Measurements from ENCODE around the gene FNDC3B.

DNA sequence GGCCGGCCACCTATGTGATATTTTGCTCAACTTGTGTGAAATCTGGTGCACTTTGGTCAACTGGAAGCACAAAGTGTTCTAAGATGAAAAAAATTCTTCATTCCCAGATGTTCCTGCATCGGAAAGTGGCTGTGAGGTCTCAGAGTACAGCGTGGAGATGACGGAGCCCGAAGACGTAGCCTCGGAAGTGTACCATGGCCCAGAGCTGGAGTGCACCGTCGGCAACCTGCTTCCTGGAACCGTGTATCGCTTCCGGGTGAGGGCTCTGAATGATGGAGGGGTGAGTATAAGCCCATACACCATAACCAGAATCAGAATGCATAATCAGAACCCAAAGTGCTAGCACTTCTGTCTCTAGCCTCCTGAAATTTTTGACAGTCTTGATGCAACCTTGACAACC, 304.6 kb downstream of the FNDC3B start:
- TF ChIP-seq, protein P1, sequence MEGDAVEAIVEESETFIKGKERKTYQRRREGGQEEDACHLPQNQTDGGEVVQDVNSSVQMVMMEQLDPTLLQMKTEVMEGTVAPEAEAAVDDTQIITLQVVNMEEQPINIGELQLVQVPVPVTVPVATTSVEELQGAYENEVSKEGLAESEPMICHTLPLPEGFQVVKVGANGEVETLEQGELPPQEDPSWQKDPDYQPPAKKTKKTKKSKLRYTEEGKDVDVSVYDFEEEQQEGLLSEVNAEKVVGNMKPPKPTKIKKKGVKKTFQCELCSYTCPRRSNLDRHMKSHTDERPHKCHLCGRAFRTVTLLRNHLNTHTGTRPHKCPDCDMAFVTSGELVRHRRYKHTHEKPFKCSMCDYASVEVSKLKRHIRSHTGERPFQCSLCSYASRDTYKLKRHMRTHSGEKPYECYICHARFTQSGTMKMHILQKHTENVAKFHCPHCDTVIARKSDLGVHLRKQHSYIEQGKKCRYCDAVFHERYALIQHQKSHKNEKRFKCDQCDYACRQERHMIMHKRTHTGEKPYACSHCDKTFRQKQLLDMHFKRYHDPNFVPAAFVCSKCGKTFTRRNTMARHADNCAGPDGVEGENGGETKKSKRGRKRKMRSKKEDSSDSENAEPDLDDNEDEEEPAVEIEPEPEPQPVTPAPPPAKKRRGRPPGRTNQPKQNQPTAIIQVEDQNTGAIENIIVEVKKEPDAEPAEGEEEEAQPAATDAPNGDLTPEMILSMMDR (IDR thresholded peaks at IDR 0.05; ENCODE audit: extremely low read depth in 1 of 2, insufficient read depth in 1 of 2, low read depth in 1 of 2, low read length in 2 of 2), result no peak
- TF ChIP-seq POLR2A (IDR thresholded peaks at IDR 0.05; ENCODE audit: low read depth, low read length) (no peak), FOS (IDR thresholded peaks at IDR 0.05; ENCODE audit: borderline replicate concordance, insufficient read depth, low read length) (no peak), EZH2 (IDR thresholded peaks at IDR 0.05; ENCODE audit: borderline replicate concordance, low read depth, low read length, severe bottlenecking) (no peak), MYC (IDR thresholded peaks at IDR 0.05; ENCODE audit: low read depth, low read length) (no peak)
- TF ChIP-seq, protein P2, sequence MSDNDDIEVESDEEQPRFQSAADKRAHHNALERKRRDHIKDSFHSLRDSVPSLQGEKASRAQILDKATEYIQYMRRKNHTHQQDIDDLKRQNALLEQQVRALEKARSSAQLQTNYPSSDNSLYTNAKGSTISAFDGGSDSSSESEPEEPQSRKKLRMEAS (IDR thresholded peaks at IDR 0.05; ENCODE audit: insufficient read depth, insufficient read length), result no peak
